GM18511 (cell line): ENCODE measurements around the gene BHLHE40.
A peak's percentile ranks its signal among the peaks of the same experiment; 100 is the strongest.

Source experiments
- ATAC-seq: cut with Tn5 transposase; IDR thresholded peaks from one replicate; pipeline ENCODE4 v1.9.1; 2021; ENCODE audit warnings: mild to moderate bottlenecking, moderate library complexity; ENCODE audit not compliant: unreplicated experiment

Gene BHLHE40

DNA sequence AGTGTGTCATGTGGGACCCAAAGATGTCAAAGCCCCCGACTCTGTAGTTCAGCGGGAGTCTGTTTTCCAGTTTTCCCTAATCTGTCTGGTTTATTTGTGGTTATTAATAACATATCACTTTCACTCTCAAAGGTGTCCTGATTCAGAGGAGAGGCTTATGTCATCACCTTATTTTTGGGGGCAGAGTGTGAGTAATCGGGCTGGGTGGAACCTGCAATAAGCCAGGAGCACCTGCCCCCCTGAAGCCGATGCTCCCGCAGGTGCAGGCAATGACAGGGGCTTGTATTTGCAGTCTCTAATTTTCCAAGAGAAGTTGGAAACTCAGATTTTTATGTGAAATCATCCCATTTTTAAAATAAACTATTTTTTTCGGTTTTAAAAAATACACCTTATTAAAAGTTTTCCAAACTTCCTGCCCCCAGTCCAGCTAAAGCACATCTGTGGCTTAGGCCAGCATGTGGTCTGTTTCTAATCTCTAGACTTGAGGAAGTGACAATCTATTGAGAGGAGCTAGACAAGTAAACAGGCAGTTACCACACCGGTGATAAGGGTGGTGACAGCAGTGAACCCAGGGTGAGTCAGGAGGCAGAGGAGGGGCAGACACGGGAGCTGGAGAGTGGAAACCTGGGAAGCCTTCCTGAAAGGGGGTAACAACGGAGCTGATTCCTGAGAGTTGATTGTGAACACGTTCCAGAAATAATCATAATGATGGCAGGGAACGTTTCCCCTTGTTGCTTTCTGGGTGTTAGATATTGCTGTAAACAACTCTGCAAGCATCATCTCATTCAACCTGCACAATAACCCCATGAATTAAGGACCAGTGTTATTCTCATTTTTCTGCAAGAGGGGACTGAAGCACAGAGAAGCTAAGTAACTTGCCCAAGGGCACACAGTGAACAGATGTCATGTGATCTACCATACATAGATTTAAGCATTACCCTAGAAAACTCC is 37.2 kb downstream of the BHLHE40 start:
- ATAC-seq: peak; percentile 59

DNA sequence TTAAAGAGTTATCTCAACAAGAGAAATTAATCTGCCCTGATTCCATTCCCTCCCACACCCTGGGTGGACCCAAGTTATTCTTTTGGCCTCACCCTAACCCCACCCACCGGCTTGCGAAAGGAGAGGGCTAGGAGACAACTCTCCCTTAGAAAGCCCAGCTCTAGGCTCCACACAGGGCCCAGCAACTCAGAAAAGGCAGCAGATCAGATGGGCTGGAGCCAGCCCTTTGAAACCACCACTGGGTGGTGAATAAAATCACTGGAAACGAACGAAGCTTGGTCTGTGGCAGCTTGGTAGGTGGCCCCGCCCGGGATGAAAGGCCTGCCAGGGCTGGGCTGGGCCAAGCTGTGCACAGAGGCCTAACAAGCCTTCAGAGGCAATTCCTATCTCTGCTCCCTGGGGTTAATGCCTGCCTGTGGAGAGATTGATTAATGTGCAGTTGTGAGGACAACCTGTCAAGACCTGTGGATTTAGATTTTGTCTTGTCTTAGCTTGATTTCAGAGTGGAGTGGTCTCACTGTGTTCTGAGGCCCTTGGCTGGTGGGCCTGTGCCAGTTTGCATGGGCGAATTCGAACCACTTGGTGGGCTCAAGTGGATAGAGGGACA is 38.8 kb downstream of the BHLHE40 start:
- ATAC-seq: no peak

- ATAC-seq: no peak
Measured at GRCh38 chr3:5019411-5020241, 40.4 kb downstream of the BHLHE40 start.

- no peak for ATAC-seq
Measured at GRCh38 chr3:5020242-5020722, 41.0 kb downstream of the BHLHE40 start.

DNA sequence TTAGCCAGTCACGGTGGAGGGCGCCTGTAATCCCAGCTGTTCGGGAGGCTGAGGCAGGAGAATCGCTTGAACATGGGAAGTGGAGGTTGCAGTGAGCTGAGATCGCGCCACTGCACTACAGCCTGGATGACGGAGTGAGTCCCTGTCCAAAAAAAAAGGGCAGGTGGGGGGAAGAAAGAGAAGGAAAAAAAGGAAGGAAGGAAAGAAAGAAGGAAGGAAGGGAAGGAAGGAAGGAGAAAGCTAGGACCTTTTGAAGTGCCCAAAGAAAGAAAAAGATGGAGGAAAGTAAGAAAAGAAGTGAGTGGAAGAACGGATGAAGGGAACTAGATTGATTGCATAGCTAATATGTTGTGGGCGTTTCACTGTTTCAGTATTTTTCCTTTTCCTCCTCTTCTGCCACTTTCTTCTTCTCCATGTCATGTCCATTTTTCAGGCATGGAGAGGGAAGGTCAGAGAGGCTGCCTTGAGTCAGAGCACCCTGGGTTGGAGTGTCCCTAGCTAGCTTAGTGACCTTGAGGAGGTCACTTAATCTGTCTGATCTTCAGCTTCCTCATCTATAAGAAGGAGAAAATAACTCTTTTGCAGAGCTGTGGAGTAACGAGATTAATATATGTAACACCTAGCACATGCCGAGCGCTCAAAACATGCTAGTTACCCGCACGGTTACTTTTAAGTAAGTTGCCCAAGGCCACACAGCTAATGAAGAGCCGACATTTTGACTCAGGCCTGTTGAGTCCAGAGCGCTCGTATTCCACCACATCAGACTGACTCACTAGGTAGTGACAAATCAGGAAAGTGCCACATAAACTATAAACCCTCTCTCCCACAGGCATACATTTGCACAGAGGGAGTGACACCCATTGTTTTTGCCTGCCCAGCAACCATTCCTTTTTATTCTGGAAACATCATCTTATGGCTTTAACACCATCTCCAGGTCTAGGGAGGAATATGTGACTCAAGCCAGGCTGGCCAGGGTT is 42.2 kb downstream of the BHLHE40 start:
- no peak for ATAC-seq

- peak; percentile 62 for ATAC-seq
Measured at GRCh38 chr3:5022187-5022965, 43.1 kb downstream of the BHLHE40 start.

DNA sequence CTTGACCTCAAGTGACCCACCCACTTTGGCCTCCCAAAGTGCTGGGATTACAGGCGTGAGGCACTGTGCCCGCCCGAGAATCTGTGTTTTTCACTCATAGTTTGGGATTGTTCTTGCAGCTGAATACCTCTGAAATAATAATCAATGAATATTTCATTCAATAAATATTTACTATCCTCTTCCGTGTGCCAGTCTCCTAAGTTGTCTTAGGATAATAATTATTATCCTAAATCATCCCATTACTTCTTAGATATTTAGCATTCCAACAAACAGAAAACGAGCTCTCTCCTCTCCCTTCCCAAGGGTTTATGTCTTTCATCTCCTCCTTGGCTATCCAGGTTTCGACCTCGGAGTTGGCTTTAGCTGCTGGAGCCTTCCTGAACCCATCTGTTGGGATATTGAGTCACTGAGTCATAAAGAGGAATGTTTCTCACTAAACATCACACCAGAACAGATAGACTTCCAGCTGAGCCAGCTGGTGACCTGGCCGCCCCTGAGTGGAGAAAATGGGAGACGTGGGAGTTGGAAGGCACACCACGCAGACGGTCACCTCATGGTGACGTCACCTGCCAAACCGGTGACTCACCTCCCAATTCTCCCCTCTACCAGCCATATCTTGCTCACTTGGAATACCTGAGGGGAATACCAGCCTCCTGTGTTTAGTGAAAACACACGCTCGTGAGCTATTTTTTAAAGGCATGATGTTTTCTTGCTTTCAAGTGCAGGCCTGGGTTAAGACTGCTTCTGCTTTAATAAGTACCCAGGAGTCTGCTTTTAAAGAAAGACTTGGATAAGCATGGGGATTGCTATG is 43.9 kb downstream of the BHLHE40 start:
- no peak for ATAC-seq

GRCh38 chr3:5023777-5024346 is 44.6 kb downstream of the BHLHE40 start:
- no peak for ATAC-seq

- ATAC-seq: no peak
Measured at GRCh38 chr3:5026046-5026362, 46.8 kb downstream of the BHLHE40 start.

DNA sequence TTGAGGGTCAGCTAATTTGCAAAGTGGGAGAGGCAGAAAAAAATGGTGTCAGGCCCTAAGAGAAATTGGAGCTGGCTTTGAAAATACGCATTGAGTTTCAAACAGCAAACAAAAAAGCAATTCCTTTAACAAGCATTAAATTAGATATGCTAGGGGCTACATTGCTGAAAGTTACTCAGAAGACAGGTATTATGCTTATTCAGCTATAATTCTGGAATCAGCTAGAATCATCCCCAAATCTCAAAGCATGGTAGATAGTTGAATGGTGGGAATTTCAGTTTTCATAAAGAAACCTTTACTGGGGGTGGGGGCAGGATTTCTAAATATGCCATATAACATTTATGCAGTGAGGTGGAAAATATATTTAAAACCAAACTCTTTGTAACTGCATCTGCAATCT is 50.5 kb downstream of the BHLHE40 start:
- ATAC-seq: no peak

DNA sequence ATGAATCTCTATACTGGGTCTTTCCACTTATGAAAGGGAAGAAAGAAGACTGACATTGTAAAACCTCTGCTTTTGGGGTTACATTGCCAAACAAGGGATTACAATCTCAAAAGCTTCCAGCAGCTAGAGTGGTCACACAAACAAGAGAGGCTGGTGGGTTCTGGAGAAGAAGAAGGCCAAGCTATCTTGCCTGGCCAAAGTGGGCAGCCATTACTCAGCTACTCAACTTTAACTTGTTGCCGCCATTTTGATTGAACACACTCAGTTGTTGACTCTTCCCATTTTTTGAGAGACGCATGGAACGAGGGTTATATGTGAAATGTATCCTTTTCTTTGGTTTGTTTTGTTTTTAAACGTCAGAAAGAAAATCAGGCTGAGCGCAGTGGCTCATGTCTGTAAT is 50.9 kb downstream of the BHLHE40 start:
- no peak for ATAC-seq

DNA sequence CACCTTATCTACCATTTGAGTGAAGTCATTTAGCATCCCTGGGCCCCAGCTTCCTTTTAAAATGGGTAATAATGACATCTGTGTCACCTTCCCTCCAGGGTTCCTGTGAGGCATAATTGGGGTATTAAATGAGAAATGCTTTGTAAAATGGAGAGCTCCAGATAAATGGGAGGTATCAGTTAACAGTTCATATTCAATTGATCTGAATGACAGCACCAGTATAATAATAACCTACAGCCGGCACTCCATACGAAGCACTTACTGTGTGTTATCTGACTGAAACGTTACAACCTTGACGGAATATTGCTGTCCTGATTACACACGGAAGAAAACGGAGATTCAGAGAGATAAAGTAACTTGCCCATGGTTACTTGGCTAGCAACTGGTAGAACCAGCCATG is 53.6 kb downstream of the BHLHE40 start:
- no peak for ATAC-seq
